BJ (cell line): ENCODE data around the gene CCNJL. TPM values are rescaled to one million over a fixed set of nuclear protein-coding genes. Genes with fewer than 3 reads are reported as not detected.

Source experiments
- CTCF ChIA-PET: fragments of 350-600 bp; formaldehyde crosslinking; extraction: SDS; loops from one replicate; lab custom pipeline; 2021; ENCODE audit warnings: antibody characterized with exemption, inconsistent platforms; lab: Yijun Ruan, JAX
- POLR2A ChIA-PET: fragments of 300-600 bp; sonication (Branson Sonifier 250); formaldehyde crosslinking; extraction: SDS; loops from one replicate; lab custom pipeline; 2021; ENCODE audit warnings: antibody characterized with exemption; lab: Charles Lee
- DNase-seq: peaks from one replicate; pipeline ENCODE4 v3.0.0-alpha.2; 2011; ENCODE audit warnings: low read depth
- H3K27me3 ChIP-seq: 2 replicates; pipeline ENCODE4 v1.6.0; 2011; ENCODE audit warnings: low read length; ENCODE audit not compliant: control insufficient read depth, insufficient read depth
- H3K36me3 ChIP-seq: 2 replicates; pipeline ENCODE4 v1.5.1; 2011; ENCODE audit warnings: low read length; ENCODE audit not compliant: control insufficient read depth, insufficient read depth
- H3K4me3 ChIP-seq: 2 replicates; pipeline ENCODE4 v1.5.1; 2011; ENCODE audit warnings: low read depth, mild to moderate bottlenecking, control low read depth, low read length
- polyA plus RNA-seq: library from polyadenylated mRNA; depleted of rRNA; stranded (reverse); fragments of >200 nt; gene quantifications from 2 replicates; pipeline ENCODE4 v1.2.3, GENCODE V29; 2011
- TF ChIP-seq, protein P1 (sequence below): IDR thresholded peaks from 2 replicates; pipeline ENCODE4 v1.5.1; 2011; ENCODE audit warnings: low read depth, mild to moderate bottlenecking, control low read depth, inconsistent platforms, low read length, moderate library complexity; ENCODE audit not compliant: insufficient read depth

CCNJL gene
- polyA plus RNA-seq, 1 experiment = 0.71 TPM

DNA sequence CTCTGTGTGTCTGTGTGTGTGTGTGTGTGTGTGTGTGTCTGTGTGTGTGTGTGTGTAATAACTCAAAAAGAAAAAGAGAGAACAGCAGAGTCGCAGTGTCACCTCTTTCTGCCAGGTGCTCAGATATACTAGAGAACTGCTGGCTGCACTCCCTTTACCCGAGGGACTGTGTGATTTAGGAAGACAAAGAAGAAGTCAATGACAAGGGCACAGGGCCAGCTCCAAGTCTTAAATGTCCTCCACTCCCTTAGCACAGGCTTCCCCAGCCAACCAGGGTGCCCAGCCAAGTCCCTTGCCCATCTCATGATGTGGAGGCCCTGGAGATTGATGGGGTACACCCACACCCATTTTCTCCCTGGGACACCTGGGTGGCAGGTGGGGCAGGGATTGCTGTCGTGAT lies 8.7 kb downstream of the CCNJL start:
- Histone ChIP-seq H3K36me3 (no peaks in the 10 kb centered on the region), H3K27me3 (no peaks in the 10 kb centered on the region), H3K4me3 (no peak overlapping the region)
- TF ChIP-seq, protein P1, sequence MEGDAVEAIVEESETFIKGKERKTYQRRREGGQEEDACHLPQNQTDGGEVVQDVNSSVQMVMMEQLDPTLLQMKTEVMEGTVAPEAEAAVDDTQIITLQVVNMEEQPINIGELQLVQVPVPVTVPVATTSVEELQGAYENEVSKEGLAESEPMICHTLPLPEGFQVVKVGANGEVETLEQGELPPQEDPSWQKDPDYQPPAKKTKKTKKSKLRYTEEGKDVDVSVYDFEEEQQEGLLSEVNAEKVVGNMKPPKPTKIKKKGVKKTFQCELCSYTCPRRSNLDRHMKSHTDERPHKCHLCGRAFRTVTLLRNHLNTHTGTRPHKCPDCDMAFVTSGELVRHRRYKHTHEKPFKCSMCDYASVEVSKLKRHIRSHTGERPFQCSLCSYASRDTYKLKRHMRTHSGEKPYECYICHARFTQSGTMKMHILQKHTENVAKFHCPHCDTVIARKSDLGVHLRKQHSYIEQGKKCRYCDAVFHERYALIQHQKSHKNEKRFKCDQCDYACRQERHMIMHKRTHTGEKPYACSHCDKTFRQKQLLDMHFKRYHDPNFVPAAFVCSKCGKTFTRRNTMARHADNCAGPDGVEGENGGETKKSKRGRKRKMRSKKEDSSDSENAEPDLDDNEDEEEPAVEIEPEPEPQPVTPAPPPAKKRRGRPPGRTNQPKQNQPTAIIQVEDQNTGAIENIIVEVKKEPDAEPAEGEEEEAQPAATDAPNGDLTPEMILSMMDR = no peak
- no peak for DNase-seq
- CTCF ChIA-PET = no interaction called here
- POLR2A ChIA-PET = no interaction called here

GRCh38 chr5:160298189-160298588 lies 14.2 kb downstream of the CCNJL start:
- ChIA-PET CTCF (interaction anchor here (0.6 to 1.4 kb wide), 3 partner anchors 10 to 99 kb away, joined by 3 to 5 read pairs (median 3); no protein-coding TSS in a partner anchor), POLR2A (no interaction called here)
- no peaks in the 10 kb centered on the region; the same call in 1 of the 2 replicates for H3K27me3 ChIP-seq
- TF ChIP-seq, protein P1 = no peak
- no peaks in the 10 kb centered on the region for H3K36me3 ChIP-seq
- no peak overlapping the region for H3K4me3 ChIP-seq
- no peak for DNase-seq

DNA sequence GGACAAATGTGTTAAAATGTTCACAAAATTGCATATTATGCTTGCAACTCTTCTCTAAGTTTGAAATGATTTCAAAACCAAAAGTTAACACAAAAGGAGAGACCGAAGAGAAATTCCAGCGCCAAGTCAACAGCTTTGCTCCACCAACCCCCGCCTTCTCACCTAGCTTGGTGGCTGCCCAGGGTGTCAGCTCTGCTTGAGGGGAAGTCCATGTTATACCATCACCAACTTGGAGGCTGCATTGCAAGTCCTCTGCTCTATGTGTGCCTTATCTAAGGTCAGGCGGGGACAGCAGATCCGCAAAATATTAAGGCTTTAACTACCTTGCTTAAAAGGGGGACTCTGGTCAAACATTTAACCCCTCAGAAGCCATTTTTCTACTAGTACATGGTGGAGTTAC lies 14.6 kb downstream of the CCNJL start:
- POLR2A ChIA-PET = no interaction called here
- no peak overlapping the region for H3K4me3 ChIP-seq
- TF ChIP-seq, protein P1 = no peak
- H3K27me3 ChIP-seq = no peaks in the 10 kb centered on the region; the same call in 1 of the 2 replicates
- H3K36me3 ChIP-seq = no peaks in the 10 kb centered on the region
- DNase-seq = no peak
- CTCF ChIA-PET = interaction anchor here (1.0 kb wide), 1 partner anchor 11 kb away, joined by 3 read pairs; no protein-coding TSS in a partner anchor

GRCh38 chr5:160297004-160297403 lies 15.4 kb downstream of the CCNJL start:
- CTCF ChIA-PET = interaction anchor here (0.8 kb wide), 1 partner anchor 12 kb away, joined by 3 read pairs; no protein-coding TSS in a partner anchor
- no peak for DNase-seq
- H3K4me3 ChIP-seq = no peak overlapping the region
- H3K27me3 ChIP-seq = no peaks in the 10 kb centered on the region; the same call in 1 of the 2 replicates
- POLR2A ChIA-PET = no interaction called here
- no peaks in the 10 kb centered on the region for H3K36me3 ChIP-seq
- TF ChIP-seq, protein P1 = no peak

- Histone ChIP-seq H3K36me3 (no peaks in the 10 kb centered on the region), H3K27me3 (no peaks in the 10 kb centered on the region; the same call in 1 of the 2 replicates), H3K4me3 (no peak overlapping the region)
- TF ChIP-seq, protein P1 = no peak
- ChIA-PET POLR2A (no interaction called here), CTCF (interaction anchor here (0.8 kb wide), 1 partner anchor 12 kb away, joined by 3 read pairs; no protein-coding TSS in a partner anchor)
- DNase-seq = no peak
These were observed 15.9 kb downstream of the CCNJL start for GRCh38 chr5:160296496-160296895.
